AG08395 (cell line): Measurements from ENCODE around the gene COQ9.
"Not testable (repeated sequence)": the region's sequence is repeated elsewhere in the genome, so short reads cannot be mapped to it uniquely, and the experiment has no call there.

Experiments
- DNase-seq: peaks from one replicate; pipeline ENCODE4 v3.0.0; 2012; ENCODE audit warnings: mixed read lengths, low spot score

The COQ9 gene

DNA sequence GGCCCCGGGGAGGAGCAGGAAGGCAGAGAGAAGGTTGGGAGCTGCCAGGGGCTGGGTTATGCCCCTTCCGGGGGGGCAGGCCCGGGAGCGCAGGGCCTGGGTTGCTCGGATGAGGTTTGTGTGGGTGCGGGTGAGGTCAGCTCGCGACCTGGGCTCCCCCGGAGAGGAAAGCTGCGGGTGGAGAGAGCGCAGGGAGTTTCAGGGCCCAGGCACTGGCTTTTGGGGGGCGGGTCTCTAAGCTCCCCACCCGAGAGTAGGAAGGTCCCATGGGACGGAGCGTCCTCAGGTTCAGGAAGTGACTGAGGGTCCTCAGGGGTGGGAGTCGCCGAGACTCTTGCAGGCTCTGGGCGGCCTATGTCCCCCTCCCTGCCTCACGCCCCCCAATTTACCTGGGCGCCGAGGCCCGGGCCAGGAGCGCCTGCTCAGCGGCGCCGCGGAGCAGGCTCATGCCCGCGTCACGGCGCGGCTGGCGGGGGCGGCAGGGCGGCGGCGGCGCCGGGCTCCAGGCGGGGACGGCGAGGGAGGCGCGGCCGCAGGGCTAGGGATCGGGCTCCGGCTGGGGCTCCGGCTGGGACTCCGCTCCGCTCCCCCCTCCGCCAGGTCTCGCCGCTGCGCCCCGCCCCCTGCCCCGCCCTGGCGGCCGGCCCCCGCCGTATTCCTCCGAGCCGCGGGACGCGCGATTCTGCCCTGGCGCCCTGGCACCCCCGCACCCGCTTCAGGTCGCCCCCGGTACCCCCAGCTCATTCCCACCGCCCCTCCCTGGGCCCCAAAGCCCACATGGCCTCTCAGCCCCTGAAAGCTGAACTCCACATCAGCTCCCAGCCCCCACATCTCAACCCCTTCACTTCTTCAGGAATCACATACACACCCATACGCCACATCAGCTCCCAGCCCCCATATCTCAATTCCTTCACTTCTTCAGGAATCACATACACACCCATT is 38.9 kb downstream of the COQ9 start, which contains the start of gene DOK4:
TSS of gene DOK4 (minus strand) at position 578 of the 942 bp plus-strand sequence. CDS start 6,986 bp downstream, outside the sequence.
- peak; percentile 96 for DNase-seq

DNA sequence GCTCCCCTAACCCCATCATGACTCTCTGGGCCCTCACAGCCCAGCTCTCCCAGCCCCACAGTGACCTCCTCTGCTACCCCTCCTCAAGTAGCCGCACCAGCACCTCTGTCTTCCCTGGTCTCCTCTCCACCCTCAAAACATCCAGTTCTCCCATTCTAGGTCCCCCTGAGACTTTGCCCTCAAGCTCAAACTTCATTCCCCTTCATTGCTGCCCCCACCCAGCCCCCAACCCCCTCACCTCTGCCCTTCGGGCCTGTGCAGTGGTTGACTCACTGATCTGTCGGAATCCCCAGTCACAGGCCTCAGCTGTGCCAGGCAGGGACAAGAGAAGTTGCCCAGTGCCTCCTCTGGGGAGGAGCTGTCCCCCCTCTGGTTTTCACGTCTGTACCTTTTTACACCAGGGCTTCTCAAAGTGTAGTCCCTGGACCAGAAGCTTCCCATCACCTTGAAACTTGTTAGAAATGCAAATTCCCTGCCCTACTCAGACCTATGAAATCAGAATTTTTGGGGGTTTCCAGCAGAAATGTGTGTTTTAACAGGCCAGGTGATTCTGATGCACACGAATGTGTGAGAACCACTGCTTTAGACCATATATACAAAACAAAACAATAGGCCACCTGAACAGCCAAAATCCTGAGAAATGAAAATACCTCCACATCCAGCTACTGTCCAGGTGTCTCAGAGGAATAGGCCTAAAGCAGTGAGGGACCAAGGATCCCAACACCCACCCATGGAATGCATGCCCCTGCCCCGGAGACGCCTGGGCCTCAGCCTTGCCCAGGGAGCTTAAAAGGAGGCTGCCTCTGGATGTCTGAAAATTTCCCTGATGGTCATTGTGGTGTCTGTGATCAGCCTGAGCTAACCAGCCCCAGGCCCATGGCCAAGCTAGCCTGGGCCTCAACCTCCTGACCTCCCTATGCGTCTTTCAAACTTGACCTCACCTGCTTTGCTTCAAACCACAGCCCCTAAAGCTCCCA is 39.9 kb downstream of the COQ9 start:
- no peak for DNase-seq

DNA sequence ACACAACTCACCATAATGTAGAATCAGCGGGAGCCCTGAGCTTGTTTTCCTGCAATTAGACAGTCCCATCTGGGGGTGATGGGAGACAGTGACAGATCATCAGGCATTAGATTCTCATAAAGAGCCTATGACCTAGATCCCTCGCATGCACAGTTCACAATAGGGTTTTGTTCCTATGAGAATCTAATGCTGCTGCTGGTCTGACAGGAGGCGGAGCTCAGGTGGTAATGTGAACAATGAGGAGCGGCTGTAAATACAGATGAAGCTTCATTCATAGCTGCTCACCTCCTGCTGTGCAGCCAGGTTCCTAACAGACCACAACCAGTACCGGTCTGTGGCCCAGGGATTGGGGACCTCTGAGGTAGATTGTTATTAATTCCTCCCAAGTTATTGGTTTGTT is 42.0 kb downstream of the COQ9 start:
- DNase-seq = no peak

DNA sequence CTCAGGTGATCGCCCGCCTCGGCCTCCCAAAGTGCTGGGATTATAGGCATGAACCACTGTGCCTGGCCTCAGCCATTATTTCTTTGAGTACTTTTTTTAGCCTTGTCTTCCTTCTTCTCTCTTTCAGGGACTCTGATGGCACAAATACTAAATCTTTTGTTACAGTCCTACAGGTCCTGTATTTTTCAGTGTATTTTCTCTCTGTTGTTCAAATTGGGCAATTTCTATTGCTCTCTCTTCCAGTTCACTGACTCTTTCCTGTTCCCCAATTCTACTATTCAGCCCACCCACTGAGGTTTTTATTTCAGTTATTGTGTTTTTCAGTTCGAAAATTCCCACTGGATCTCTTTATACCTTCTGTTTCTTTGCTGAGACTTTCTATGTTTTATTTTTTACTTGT is 46.5 kb downstream of the COQ9 start:
- DNase-seq = no peak

- DNase-seq = no peak
Measured at GRCh38 chr16:57497121-57497520, 49.8 kb downstream of the COQ9 start.

DNA sequence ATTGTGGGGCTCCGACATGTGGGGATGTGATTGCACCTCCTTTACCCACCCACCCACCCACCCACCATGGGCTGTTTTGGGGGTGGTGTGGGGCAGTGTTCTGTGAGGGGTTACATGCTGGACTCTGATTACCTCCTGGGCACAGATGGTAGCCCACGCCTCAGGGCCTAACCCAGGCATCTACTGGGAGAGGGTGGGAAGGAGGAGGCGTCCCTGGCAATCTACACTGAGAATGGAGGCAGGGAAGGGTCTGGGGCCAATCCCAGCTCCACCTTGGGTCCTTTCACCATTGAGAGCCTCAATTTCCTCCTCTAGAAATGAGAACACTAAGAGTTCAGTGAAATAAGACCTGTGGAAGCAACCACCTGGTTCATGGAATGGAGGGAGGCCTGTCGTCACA is 50.8 kb downstream of the COQ9 start:
- no peak for DNase-seq

GRCh38 chr16:57499941-57500340 is 52.7 kb downstream of the COQ9 start:
- not testable (repeated sequence) for DNase-seq

- no peak for DNase-seq
Measured at GRCh38 chr16:57500578-57501111, 53.4 kb downstream of the COQ9 start.

GRCh38 chr16:57501492-57501891 is 54.2 kb downstream of the COQ9 start:
- DNase-seq = no peak

DNA sequence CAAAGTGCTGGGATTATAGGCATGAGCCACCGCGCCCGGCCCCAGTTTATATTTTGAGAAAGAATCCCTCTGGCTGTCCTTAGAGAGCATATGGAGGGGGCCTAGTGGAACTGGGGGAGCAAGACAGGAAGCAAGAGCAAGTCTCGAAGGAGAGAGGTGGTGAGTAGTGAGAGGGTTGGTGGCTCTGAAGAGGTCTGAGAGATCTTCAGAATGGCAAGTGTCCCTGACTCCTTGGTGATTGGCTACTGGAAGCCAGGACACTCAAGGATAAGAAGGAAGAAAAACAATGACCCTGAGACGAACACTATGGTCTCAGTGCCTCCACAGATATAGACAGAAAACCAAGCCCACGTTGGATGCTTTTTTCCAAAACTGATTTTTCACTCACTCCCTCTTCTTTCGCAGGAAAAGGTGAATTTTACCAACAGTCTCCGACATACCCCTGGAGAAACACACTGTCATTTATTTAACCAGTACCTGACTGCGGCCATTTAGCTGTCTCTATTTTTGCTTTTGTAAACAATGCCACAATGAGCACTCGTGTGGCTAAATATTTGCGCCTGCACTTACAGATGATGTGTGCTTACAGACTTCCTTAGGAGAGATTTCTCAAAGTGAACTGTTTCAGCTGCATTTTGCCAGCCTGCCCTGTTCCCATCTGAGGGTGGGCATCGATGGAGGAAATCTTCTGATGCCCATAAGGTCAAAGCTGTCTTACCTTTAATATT is 54.9 kb downstream of the COQ9 start:
- DNase-seq = no peak

DNA sequence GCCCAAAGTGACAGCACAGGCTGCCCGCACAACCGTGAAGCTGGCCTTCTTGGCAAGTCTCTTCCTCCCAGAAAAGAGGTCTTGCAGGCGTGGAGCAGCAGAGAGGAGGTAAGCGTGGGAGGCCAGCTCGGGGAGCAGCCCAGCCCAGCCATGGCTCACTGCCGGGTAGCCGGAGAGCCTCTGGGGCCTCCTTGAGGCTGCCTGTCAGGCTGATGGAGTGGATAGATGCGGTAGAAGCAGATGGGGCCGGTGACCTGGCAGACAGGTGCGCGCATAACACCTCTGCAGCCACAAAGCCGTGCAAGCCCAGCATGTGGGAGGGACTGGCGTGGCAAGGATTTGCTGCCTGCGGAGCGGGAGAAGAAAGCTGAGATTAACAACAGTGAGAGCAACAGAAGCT is 56.1 kb downstream of the COQ9 start:
- no peak for DNase-seq

DNA sequence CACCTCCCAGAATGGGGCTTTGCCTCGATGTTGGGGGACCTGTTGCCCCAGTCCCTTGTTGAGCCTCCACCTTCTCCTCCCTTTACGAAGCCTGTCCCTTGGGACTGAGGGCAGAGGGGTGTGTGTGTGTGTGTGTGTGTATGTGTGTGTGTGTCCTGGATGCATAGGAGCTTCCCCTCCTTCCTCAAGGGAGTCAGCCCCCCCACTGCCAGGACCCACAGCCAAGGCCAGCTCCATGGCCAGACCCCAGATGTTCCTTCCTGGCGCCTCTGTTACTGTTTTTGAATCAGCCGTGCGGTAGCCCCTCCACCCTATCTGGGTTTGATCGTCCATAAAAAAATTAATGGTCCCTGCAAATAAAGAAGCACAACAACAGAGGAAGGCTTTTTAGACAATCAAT is 56.7 kb downstream of the COQ9 start:
- no peak for DNase-seq

DNA sequence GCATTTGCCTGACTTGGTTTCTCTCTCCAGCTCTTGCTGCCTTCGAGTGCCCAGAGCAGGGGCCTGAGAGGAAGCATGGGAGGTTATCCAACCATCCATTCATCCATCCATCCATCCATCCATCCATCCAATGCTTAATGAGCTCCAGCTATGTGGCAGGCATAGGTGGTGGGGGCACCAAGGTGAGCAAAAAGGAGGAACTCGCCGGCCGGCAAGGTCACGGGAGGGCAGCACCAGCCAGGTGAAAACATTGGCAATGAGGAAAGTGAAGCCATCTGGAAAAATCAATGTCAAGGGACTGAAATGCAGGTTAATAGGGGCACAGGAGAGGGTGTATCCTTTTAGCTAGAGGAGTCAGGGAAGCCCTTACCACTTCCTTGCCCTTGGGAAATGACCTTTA is 57.2 kb downstream of the COQ9 start:
- no peak for DNase-seq

GRCh38 chr16:57505169-57505568 is 57.9 kb downstream of the COQ9 start:
- no peak for DNase-seq

GRCh38 chr16:57507136-57508034 is 60.1 kb downstream of the COQ9 start:
- DNase-seq = no peak

- DNase-seq = no peak
Measured at GRCh38 chr16:57508035-57508425, 60.8 kb downstream of the COQ9 start.

DNA sequence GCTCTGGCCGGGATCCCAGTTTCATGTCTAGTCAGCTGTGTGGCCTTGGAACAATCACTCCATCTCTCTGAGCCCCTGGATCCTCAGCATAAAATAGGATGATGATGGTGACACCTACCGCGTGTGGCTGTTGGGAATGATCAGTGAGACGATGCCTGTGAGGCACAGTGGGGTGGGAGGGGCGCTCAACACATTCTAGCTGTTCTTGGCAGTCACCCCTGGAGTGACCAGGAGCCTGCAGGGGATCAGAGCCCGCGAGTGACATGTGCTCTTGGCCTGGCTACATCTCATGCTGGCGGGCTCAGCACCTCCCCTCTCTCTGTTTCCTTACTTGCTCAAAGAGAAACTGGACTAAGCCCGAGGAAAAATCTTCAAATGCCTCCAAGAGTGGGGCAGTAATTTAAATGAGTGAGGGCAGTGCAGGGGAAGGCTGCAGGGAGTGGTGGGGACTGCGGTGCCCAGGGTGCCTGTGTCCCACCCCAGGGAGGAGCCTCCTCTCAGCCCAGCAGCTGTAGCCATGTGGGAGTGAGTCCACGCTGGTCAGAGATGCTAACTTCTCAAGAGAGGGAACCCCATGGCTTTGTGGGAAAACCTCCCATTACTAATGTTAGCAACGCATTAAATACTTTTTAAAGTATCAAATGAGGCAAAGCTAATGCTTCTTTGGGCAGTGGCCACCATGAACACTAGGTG is 62.1 kb downstream of the COQ9 start:
- no peak for DNase-seq

GRCh38 chr16:57510016-57510871 is 63.0 kb downstream of the COQ9 start:
- no peak for DNase-seq
